IgD-negative memory B cell (primary cell): ENCODE measurements around the gene PARD3B. TPM values are rescaled to one million over a fixed set of nuclear protein-coding genes. Genes with fewer than 3 reads are reported as not detected.

Source experiments
- H3K27ac Mint-ChIP-seq, 3 donors: one replicate each; pipeline ENCODE4 v1.8.0; 2020 to 2022; ENCODE audit warnings: mild to moderate bottlenecking in 3 of 3, mixed read lengths in 3 of 3, moderate library complexity in 1 of 3
- H3K27me3 Mint-ChIP-seq: one replicate; pipeline ENCODE4 v1.8.0; 2021; ENCODE audit warnings: mixed read lengths
- H3K36me3 Mint-ChIP-seq: one replicate; pipeline ENCODE4 v1.8.0; 2020; ENCODE audit warnings: mild to moderate bottlenecking, mixed read lengths
- H3K4me1 Mint-ChIP-seq, 3 donors: one replicate each; pipeline ENCODE4 v1.8.0; 2020 to 2022; ENCODE audit warnings: mixed read lengths in 3 of 3, mild to moderate bottlenecking in 1 of 3
- H3K4me3 Mint-ChIP-seq, 4 donors: one replicate each; pipeline ENCODE4 v1.8.0; 2020 to 2022; ENCODE audit warnings: mild to moderate bottlenecking in 4 of 4, mixed read lengths in 4 of 4, moderate library complexity in 3 of 4
- H3K9me3 Mint-ChIP-seq, 3 donors: one replicate each; pipeline ENCODE4 v1.8.0; 2020 to 2021; ENCODE audit warnings: mixed read lengths in 3 of 3, mild to moderate bottlenecking in 1 of 3
- polyA plus RNA-seq: library from polyadenylated mRNA; unstranded; fragments of 300-500 nt; fragmentation: Illumina TruSeq; gene quantifications from one replicate; pipeline ENCODE4 v1.2.3, GENCODE V29; 2021

PARD3B gene
- polyA plus RNA-seq, 1 donor from 2014 or later: 0.04 TPM

DNA sequence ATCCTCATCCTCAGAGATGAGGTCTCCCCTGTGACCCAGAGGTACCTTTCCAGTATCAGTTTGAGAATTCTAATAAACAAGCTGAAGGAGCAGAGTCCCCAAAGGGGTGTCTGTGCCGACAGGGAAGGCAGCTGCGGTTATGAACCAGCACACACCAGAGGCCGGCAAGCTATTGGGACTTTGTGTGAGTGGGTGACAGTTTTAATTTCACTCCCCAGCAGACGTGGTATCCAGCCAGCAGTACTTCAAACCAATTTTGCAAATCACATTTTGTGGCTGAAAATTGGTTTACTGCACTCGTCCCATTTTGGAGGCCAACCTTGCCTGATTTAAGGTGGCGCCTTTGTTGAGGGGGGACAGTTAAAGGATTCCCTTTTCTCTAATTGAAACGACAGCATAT, 1034.1 kb downstream of the PARD3B start:
- Mint-ChIP-seq H3K9me3 (peaks cover 0 to 20% (median 7%) of the 10 kb centered on the region in 3 donors), H3K27ac (no peak overlapping the region), H3K4me1 (no peaks in the 10 kb centered on the region), H3K4me3 (no peak overlapping the region), H3K36me3 (no peaks in the 10 kb centered on the region), H3K27me3 (peaks cover 1% of the 10 kb centered on the region)

DNA sequence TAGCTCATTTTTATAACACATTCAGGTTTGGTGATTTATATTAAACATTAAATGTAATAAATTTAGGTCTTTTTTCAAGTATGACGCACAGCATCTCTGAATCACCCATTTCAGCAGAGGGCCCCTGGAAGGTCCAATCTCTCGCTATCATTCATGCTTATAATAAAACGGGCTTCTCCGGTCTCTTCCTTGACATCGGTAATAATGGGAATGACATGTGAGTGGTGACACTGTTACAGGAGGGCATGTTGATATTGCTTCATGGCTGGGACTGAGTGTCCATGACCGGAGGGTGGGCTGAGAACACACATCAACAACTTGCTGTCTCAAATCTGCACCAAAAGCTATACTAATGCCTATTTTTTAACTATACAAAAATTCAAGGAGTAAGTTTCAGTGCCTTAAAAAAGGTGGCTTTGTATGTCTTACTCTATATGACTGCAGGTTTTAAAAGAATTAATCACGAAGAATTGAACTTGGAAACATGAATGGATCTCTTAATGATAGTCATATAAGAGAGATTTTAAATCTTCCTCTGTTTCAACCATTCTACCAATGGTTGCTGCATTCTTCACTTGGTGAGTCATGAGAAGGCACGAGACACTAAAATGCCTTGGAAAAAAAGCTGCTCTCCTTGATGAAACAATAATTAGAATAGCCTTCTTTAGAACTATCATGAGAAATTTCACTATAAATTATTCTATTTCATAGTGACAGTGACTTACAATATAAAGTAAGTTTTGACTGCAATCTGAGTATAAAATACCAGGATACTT, 1035.1 kb downstream of the PARD3B start:
- H3K36me3 Mint-ChIP-seq: no peaks in the 10 kb centered on the region
- H3K27me3 Mint-ChIP-seq: no peaks in the 10 kb centered on the region
- H3K4me3 Mint-ChIP-seq: no peak overlapping the region
- H3K4me1 Mint-ChIP-seq: no peaks in the 10 kb centered on the region
- H3K9me3 Mint-ChIP-seq: peaks cover 0 to 17% (median 7%) of the 10 kb centered on the region in 3 donors
- no peak overlapping the region for H3K27ac Mint-ChIP-seq

DNA sequence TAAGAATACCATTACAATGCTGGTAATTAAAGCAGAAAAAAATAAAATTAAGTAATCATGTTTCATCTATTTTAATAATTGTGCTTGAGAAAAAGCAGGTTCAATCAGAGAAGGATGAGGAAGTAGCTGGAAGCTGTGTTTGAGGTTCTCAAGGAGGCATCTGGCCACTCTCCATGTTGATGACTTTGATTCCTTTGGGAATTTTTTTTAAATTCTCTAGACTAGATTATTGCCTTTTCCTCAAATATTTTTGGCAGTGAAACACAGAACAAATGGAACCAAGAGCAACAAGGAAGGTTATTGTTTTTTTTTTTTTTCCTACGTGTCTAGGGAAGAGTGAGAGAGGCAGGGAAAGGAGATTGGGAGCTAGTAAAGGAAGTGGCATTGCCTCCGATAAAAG, 1037.1 kb downstream of the PARD3B start:
- Mint-ChIP-seq H3K9me3 (peaks cover 0 to 2% (median 0%) of the 10 kb centered on the region in 3 donors), H3K4me3 (no peak overlapping the region), H3K27ac (no peak overlapping the region), H3K27me3 (no peaks in the 10 kb centered on the region), H3K36me3 (no peaks in the 10 kb centered on the region), H3K4me1 (no peaks in the 10 kb centered on the region)

DNA sequence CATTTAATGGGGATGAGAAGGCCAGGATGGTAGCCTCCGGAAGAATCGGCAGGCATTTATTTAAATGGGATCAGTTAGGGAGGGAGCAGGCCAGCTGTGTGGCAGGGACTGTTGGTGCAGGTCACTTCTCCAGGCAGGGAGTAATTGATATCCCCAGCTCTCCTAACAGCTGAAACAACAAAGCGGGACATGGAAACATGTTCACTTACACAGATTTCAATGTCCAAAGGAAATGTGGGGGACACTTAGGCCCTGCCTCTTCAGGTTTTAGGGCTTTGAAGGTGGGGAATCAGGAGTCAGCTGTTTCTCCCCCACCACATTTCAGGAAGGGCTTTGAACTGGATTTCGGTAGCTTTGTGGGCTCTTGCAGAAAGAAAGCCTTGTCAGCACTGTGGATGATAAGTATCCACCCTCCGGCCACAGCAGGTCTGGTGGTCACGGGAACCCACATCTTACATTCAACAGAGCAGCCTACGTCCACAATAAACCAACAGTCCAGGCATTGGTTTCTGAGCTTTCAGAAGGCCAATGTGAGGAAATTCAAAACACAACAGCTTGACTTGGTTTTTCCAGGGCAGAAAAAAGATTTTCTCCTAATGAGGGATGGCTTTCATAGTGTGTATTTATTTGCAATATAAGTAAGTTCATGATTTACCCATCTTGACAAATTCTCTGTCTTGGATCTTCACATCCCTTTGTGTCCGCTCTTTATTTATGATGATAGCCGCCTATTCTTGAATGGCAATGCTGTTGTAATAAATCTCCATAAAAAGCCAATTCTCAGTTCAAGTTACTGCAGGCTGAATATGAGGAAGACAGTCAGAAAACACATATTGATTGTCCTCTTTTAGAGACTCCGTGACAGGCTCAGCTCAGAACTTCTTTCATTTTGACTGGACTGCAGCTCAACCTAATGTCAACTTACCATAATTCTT, 1040.4 kb downstream of the PARD3B start:
- Mint-ChIP-seq H3K4me3 (no peak overlapping the region), H3K9me3 (no peaks in the 10 kb centered on the region), H3K27me3 (peaks cover 7% of the 10 kb centered on the region), H3K36me3 (no peaks in the 10 kb centered on the region), H3K27ac (no peak overlapping the region), H3K4me1 (no peaks in the 10 kb centered on the region)

DNA sequence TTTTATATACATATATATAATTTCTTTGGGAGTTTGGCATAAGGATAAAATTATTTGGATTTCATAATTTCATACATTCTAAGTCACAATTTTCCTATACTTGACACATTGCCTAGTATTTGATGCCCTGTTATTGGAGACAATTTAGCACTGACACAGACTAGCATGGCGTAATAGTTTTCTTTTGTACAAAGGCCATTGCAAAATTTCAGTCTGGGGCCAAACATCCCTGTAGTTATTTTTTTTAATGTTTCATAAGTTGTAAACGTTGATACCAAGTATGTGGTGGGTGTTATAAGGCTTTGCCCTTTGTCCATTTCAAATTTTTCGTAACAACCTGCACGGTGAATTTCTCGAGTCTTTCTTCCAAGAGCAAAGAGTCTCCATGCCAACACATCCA, 1041.4 kb downstream of the PARD3B start:
- Mint-ChIP-seq H3K27me3 (peaks cover 8% of the 10 kb centered on the region), H3K4me1 (no peaks in the 10 kb centered on the region), H3K4me3 (no peak overlapping the region), H3K27ac (no peak overlapping the region), H3K9me3 (no peaks in the 10 kb centered on the region), H3K36me3 (no peaks in the 10 kb centered on the region)

DNA sequence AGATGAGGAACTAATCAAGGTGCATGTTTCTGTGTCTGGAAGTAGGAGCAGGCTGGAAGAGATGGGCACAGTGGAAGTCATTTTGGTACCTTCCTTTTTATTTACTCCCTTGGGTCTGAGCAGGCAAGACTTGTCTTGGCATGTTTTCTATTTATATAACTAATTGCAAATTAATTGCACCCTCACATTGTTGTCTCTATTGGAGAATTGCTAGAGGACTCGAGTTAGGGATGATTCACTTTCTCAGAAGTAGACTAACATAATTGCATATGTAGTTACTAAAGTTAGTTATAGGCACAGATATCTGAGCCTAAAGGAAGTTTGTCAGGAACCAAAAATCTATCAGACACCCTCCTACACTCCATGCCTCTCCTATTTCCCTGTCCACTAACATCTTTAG, 1044.2 kb downstream of the PARD3B start:
- Mint-ChIP-seq H3K9me3 (no peaks in the 10 kb centered on the region), H3K36me3 (no peaks in the 10 kb centered on the region), H3K27ac (no peak overlapping the region), H3K4me1 (no peaks in the 10 kb centered on the region), H3K4me3 (no peak overlapping the region), H3K27me3 (peaks cover 10% of the 10 kb centered on the region)

DNA sequence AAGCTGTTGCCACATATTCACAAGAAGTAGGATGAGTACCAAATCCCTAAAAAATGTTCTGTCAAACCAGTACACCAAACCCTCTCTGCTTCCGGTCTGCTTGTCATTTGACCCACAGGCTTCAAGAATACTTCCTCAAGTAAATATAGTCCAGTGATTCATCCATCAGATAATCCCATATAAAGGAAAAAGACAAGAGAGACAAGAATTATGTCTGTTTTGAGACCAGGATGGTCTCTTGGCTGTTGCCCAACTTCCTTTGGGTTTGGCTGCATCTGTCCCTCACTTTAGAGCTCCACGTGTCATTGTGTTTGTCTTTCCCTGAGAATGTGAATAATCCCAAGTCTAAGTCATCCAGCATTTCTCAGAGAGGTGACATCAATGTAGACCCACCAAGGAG, 1045.5 kb downstream of the PARD3B start:
- H3K27ac Mint-ChIP-seq: no peak overlapping the region
- H3K27me3 Mint-ChIP-seq: peaks cover 10% of the 10 kb centered on the region
- no peak overlapping the region for H3K4me3 Mint-ChIP-seq
- H3K36me3 Mint-ChIP-seq: no peaks in the 10 kb centered on the region
- no peaks in the 10 kb centered on the region for H3K4me1 Mint-ChIP-seq
- no peaks in the 10 kb centered on the region for H3K9me3 Mint-ChIP-seq

DNA sequence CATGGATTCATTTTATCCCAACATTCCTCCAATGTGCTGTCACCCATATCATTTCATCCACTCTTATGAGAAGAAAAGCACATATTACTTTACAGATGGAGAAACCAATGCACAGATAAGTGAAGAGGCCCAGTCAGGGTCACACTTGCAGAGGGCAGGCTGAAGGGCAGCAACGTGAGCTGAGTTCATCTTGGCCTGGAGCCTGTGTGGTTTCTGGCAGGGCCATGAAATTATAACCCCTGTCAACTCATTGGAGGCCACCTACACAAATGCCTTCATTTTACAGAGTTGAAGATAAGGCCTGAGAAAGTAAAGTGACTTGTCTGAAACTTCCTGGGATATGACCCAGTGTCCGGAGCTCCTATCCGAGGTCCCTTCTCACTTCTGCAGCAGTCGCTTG, 1048.6 kb downstream of the PARD3B start:
- no peaks in the 10 kb centered on the region for H3K4me1 Mint-ChIP-seq
- H3K27me3 Mint-ChIP-seq: peaks cover 7% of the 10 kb centered on the region
- H3K9me3 Mint-ChIP-seq: no peaks in the 10 kb centered on the region
- no peak overlapping the region for H3K27ac Mint-ChIP-seq
- H3K4me3 Mint-ChIP-seq: no peak overlapping the region
- H3K36me3 Mint-ChIP-seq: no peaks in the 10 kb centered on the region

DNA sequence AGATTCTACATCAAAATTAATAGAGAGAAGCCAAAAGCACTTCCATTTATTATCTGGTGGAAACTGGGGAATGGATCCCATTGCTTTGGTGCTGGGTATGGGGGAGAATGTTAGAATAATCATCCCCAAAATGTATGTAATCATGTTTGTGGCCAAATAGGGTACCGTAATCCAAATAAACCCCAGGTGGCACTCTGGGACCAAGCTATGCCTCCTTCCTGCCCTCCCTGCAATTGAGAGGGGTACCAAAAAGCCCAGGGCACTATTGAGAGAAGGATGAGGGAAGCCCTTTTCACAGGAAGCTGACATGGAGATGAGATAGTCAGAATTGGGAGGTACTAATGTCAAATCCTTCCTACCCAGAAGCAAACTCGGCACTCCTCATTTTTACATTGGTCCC, 1051.3 kb downstream of the PARD3B start:
- Mint-ChIP-seq H3K9me3 (peaks cover 0 to 3% (median 0%) of the 10 kb centered on the region in 3 donors), H3K36me3 (peaks cover 2% of the 10 kb centered on the region), H3K27ac (no peak overlapping the region), H3K4me3 (no peak overlapping the region), H3K4me1 (no peaks in the 10 kb centered on the region), H3K27me3 (peaks cover 2% of the 10 kb centered on the region)

DNA sequence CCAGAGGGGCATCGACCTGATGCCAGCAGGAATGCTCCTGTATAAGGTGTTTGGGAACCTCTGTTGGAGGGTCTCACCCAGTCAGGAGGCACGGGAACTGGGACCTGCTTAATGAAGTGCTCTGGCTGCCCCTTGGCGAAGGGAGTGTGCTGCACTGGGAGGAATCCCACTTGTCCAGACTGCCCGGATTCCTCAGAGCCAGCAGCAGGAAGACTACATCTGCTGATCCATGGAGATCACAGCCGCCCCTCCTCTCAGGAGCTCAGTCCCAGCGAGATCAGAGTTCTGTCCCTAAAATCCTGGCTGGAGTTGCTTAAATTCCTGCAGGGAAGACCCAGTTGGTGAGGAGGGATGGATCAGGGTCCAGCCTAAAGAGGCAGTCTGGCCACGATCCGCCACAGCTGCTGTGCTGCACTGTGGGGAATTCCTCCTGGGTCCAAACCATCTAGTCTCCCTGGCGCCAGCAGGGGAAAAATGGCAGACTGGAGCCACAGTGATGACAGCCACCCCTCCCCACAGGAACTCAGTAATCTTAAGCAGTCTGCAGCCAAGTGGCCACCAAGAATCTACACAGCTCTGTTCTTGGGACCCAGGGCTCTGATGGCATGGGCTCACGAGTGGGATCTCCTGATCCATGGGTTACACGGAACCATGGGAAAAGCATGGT, 1060.5 kb downstream of the PARD3B start:
- peaks cover 0 to 12% (median 6%) of the 10 kb centered on the region in 3 donors for H3K9me3 Mint-ChIP-seq
- H3K36me3 Mint-ChIP-seq: peaks cover 4% of the 10 kb centered on the region
- no peaks in the 10 kb centered on the region for H3K4me1 Mint-ChIP-seq
- no peak overlapping the region for H3K27ac Mint-ChIP-seq
- no peak overlapping the region for H3K4me3 Mint-ChIP-seq
- peaks cover 18% of the 10 kb centered on the region for H3K27me3 Mint-ChIP-seq

DNA sequence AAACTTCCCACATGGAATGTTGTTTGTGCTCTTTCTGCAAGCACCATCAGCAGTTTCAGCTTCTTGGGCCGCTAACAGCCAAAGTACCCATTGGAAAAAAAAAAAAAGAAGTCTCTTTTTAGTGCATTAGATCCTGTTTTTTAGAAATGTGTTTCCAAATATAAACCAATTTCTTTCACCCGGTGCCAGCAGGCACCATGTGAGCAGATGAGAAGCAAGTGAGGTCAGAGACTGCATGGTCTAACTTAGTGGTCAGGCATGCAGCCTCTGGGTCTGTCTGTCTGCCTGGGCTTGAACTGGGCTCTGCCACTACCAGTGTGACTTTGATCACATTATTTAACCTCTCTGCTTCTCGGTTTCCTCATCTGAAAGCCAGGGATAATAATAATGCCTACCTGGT, 1061.9 kb downstream of the PARD3B start:
- Mint-ChIP-seq H3K27me3 (peaks cover 18% of the 10 kb centered on the region), H3K4me3 (no peak overlapping the region), H3K27ac (no peak overlapping the region), H3K9me3 (peaks cover 0 to 12% (median 5%) of the 10 kb centered on the region in 3 donors), H3K36me3 (no peaks in the 10 kb centered on the region), H3K4me1 (no peaks in the 10 kb centered on the region)

DNA sequence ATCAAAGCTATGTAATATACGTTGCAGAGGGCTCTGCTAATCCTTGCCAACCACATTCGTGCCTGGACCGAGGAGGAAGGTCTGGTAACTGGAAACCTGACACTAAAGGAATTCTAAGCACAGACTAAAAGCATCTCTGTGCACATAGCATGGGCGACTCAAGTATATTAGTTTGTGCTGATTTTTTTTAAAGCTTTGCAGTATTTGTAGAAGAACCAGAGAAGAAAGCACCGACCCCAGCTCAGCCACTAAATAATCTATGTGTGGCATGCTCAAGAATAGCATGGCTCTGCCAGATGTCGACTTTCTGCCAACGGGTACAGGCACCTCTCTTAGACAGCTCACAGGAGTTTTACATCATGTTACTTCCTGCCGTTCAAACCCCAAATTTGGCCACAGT, 1063.8 kb downstream of the PARD3B start:
- Mint-ChIP-seq H3K4me3 (no peak overlapping the region), H3K27ac (no peak overlapping the region), H3K36me3 (no peaks in the 10 kb centered on the region), H3K9me3 (peaks cover 0 to 6% (median 5%) of the 10 kb centered on the region in 3 donors), H3K27me3 (peaks cover 22% of the 10 kb centered on the region), H3K4me1 (no peaks in the 10 kb centered on the region)

DNA sequence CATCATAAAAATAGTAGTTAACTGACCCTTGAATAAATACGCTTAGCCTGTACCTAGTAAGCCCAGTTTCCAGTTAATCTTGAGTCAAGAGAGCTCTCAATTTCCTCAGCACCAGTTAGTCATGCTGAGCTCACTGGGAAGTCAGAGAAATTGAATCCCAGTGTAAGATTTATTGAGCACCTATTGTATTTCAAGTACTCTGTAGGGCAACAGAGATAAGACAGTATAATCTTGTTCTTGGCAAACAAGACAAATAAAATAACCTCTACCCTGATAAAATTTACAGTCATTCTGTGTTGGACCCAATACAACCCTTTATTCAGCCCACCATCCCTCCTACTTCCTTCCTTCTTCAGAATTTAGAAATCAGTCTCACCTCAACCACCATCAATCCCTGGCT, 1065.2 kb downstream of the PARD3B start:
- Mint-ChIP-seq H3K9me3 (no peaks in the 10 kb centered on the region), H3K4me1 (no peaks in the 10 kb centered on the region), H3K36me3 (no peaks in the 10 kb centered on the region), H3K4me3 (no peak overlapping the region), H3K27me3 (peaks cover 19% of the 10 kb centered on the region), H3K27ac (no peak overlapping the region)

DNA sequence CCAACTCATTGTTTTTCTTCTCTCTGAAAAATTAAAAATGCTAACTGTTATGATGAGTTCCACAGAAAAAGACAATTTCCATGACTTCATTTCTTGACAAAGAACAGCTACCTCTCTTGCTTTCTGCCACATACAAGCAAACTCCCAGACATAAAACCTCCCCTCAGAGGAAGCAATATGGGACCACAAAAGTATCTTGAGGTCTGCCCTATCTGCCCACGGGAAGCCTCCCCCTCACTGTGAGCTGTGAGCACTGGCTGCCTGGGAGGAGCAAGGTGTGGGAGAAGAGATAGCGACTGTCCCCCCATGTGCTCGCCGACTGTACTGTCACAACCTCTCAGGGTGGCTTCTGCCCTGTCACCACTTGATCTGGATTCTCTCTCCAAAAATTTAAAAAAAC, 1067.4 kb downstream of the PARD3B start:
- Mint-ChIP-seq H3K27me3 (peaks cover 18% of the 10 kb centered on the region), H3K36me3 (no peaks in the 10 kb centered on the region), H3K27ac (no peak overlapping the region), H3K9me3 (no peaks in the 10 kb centered on the region), H3K4me3 (no peak overlapping the region), H3K4me1 (no peaks in the 10 kb centered on the region)

DNA sequence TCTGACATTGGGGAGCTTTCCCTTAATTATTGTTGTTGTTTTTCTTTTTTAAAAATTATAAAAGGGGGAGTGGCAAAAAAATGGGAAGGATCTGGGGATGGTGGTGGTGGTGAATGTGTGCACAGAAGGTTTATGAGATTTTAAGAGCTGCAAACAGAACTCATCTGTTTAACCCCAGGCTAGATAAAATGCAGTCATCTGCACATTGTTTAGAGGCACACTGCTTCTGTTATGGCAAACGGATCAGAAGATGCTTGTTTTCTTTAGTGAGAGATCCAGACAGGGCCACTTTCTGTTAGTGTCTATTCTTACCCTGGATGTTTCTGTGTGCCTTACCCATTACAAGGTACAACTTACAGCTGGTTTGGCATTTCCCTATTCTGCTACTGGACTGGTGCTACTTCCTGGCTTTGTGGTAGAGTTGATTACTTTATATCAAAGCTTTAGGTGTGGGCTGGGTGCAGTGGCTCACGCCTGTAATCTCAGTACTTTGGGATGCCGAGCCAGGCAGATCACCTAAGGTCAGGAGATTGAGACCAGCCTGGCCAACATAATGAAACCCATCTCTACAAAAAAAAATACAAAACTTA, 1068.8 kb downstream of the PARD3B start:
- H3K27ac Mint-ChIP-seq: no peak overlapping the region
- peaks cover 13% of the 10 kb centered on the region for H3K27me3 Mint-ChIP-seq
- H3K4me1 Mint-ChIP-seq: no peaks in the 10 kb centered on the region
- no peaks in the 10 kb centered on the region for H3K36me3 Mint-ChIP-seq
- no peaks in the 10 kb centered on the region for H3K9me3 Mint-ChIP-seq
- H3K4me3 Mint-ChIP-seq: no peak overlapping the region
